Purkinje cell (primary cell): Measurements from ENCODE around the gene RABGAP1. TPM values are rescaled to one million over a fixed set of nuclear protein-coding genes. Genes with fewer than 3 reads are reported as not detected.

Experiments used
- polyA plus RNA-seq: library from polyadenylated mRNA; unstranded; fragments of >200 nt; fragmentation: Nextera tagmentation; gene quantifications from 2 replicates; pipeline ENCODE4 v1.2.1, GENCODE V29; 2014

RABGAP1 gene
- 15.6 and 24.7 TPM in 2 replicates for polyA plus RNA-seq

GRCh38 chr9:122940749-122941581 lies at the start of gene RABGAP1:
TSS of gene RABGAP1 (plus strand) at chr9:122941020. CDS start at chr9:122957060, 16,040 bp downstream.

GRCh38 chr9:122904823-122905710 lies 35.8 kb upstream of the RABGAP1 start, which contains the start of gene RC3H2:
TSS of gene RC3H2 (minus strand) at chr9:122905359. CDS start at chr9:122897509, 7,850 bp downstream.

DNA sequence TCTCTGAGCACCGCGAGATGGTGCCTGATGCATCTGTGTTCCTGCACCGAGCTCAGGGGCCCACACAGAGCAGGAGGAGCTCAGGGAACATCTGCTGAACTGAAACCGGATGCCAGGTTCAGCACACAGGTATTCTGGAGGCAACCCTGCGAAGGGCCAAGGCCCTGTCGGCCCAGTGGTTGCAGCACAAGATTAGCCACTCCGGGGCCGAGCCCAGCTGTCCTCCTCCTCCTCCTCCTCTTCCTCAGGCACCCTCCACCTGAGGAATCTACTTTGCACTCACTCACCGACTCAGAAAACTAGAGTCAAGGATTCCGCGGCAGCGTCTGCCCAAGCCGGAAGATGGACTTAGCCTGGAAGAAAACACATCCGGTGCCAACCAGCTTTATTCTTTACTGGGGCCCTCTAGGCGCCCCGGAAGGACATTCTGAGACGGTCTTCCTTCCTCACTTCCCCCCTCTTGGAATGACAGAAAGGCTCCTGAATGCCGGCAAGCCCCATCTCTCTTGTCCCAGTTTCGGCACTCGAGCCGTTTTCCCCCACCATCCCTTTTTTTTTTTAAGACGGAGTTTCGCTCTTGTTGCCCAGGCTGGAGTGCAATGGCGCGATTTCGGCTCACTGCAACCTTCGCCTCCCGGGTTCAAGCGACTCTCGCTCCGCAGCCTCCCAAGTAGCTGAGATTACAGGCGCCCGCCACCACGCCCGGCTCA lies 27.7 kb upstream of the RABGAP1 start, which contains the start of gene ZBTB6:
ZBTB6 (minus strand) TSS at position 360 of the 710 bp plus-strand sequence. CDS start 1,251 bp downstream, outside the sequence.

GRCh38 chr9:122931226-122932121 lies 9.3 kb upstream of the RABGAP1 start, which contains the start of gene ZBTB26:
TSS of gene ZBTB26 (minus strand) at chr9:122931512. CDS start at chr9:122919934, 11,578 bp downstream.

GRCh38 chr9:123033352-123033751 lies 92.5 kb downstream of the RABGAP1 start, which contains the start of gene GPR21:
TSS of gene GPR21 (plus strand) at chr9:123033667. CDS start at chr9:123034567, 900 bp downstream.

Other genes with a start within 250 kb of the RABGAP1 start
- not detected in 2 replicates for gene OR1L4, start 217.0 kb upstream of the RABGAP1 start, polyA plus RNA-seq
- gene OR1L6, start 198.7 kb upstream of the RABGAP1 start, polyA plus RNA-seq: not detected in 2 replicates
- gene OR5C1, start 152.1 kb upstream of the RABGAP1 start, polyA plus RNA-seq: not detected in 2 replicates
- not detected in 2 replicates for gene OR1K1, start 140.9 kb upstream of the RABGAP1 start, polyA plus RNA-seq
- gene PDCL, start 112.4 kb upstream of the RABGAP1 start, polyA plus RNA-seq: 6.6 and 11.1 TPM in 2 replicates
- gene RC3H2, start 35.7 kb upstream of the RABGAP1 start, polyA plus RNA-seq: 28.1 and 33.0 TPM in 2 replicates
- gene ZBTB6, start 27.7 kb upstream of the RABGAP1 start, polyA plus RNA-seq: 2.2 and 4.3 TPM in 2 replicates
- gene ZBTB26, start 9.5 kb upstream of the RABGAP1 start, polyA plus RNA-seq: 0.74 and 4.3 TPM in 2 replicates
- 2.5 TPM in 1 of 2 replicates, not detected in the other for gene GPR21, start 92.6 kb downstream of the RABGAP1 start, polyA plus RNA-seq